ENCODE data around the gene AKR7A3.

Gene AKR7A3

DNA sequence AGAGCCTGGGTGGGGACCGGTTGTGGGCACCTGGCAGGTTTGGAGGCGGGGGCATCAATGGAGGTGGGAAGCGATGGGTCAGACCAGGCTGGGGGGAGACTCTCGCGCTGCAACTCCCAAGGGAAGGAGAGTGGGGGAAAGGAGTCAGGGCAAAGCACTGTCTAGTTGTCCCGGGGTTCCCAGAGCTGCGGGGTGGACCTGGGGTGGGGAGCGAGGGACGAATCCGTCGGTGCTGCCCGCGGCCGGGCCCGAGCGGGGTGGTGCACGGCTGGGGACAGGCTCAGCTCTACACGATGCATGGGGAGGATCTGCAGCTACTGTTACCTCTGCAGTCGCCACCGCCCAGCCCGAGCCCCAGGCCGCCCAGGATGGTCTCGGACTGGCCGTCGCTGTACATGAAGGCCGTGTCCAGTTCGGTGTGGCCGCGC, 22.9 kb upstream of the AKR7A3 start:
- no peak for DNase-seq (ENCODE audit: extremely low read depth, low read depth)
- TF ChIP-seq, protein P1, sequence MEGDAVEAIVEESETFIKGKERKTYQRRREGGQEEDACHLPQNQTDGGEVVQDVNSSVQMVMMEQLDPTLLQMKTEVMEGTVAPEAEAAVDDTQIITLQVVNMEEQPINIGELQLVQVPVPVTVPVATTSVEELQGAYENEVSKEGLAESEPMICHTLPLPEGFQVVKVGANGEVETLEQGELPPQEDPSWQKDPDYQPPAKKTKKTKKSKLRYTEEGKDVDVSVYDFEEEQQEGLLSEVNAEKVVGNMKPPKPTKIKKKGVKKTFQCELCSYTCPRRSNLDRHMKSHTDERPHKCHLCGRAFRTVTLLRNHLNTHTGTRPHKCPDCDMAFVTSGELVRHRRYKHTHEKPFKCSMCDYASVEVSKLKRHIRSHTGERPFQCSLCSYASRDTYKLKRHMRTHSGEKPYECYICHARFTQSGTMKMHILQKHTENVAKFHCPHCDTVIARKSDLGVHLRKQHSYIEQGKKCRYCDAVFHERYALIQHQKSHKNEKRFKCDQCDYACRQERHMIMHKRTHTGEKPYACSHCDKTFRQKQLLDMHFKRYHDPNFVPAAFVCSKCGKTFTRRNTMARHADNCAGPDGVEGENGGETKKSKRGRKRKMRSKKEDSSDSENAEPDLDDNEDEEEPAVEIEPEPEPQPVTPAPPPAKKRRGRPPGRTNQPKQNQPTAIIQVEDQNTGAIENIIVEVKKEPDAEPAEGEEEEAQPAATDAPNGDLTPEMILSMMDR (IDR thresholded peaks at IDR 0.05; ENCODE audit: low read depth, low read length) = no peak

DNA sequence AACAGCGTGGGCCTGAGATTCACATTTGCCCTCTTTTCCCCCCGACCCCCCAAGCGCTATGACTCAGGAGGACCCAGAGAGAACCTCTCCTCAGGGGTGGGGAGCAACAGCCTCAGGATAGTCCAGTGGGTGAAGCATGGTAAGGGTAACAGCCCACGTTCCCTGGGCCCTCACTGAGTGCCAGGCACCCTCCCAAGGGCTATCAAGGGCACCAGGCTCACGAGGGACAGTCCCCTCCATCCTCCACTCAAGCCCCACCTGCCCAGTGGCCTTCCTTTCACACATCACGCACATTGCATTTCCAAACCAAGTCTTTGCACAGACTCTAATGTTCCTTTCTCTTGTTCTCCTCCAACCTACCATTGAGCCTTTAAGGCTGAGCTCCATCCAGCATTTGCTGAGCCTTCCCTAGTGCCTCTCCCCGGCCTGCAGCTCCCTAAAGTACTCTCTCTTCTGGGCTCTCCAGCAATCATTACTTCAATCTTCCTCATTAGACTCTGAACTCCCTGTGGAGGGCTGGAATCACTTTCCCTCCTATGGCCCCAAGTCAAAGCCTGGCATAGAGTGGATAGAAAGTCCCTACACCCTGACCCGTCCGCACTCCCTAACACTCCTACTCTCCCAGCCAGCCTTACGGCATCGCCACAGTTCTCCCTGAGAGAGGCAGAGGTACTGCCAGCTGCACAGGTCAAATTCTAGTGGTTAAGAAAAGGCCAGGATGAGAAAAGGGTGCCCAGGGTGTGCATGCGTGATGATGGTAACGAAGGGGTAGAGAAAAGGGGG, 22.3 kb upstream of the AKR7A3 start:
- TF ChIP-seq, protein P1 (IDR thresholded peaks at IDR 0.05; ENCODE audit: low read depth, low read length) = no peak
- DNase-seq (ENCODE audit: extremely low read depth, low read depth) = no peak

DNA sequence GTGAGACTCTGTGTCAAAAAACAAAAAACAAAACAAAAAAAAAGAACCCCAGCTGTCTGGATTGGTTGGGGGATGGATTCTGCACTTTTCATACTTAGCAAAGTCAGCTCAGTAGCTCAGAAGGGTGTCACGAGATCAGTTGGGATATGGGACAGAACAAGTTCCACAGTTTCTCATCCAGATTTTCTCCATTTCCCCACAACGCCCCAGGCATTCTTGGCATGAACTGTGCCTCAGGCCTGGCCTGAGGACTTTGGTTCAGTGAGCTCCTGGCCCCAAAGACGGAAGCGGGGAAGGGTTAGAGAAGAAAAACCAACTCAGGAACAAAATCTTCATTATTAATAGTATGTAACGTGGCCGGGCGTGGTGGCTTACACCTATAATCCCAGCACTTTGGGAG, 21.5 kb upstream of the AKR7A3 start:
- no peak for DNase-seq (ENCODE audit: extremely low read depth, low read depth)
- TF ChIP-seq, protein P1 (IDR thresholded peaks at IDR 0.05; ENCODE audit: low read depth, low read length) = no peak

DNA sequence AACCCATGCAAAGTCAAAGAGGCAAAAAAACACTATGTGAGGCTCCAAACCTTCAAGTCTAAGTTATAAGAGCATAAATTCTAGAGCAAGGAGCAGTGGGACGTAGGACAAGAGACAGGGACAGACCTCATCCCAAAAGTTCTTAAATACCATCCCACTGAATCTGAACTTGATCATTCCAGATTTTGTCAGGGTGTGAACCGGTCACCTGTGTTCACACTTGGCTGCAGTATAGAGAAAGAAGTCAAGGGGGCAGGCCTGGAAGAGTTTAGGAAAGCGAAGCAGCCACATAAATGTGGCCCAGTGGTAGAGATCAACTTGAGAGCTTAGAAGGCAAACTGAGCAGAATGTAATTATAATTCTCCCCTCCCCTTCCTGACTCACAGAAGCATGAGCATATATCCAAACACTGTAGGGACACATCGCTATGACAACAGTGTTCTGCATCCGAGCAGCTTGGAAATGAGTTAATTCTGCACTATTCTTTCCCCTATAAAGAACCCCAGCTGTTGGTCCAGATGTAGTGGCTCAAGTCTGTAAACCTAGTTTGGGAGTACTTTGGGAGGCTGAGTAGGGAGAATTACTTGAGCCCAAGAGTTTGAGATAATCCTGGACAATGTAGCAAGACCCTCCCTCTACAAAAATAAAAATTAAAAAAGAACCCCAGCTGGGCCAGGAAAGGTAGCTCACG, 20.7 kb upstream of the AKR7A3 start:
- DNase-seq (ENCODE audit: extremely low read depth, low read depth) = peak; percentile 43
- TF ChIP-seq, protein P1 (IDR thresholded peaks at IDR 0.05; ENCODE audit: low read depth, low read length) = no peak

DNA sequence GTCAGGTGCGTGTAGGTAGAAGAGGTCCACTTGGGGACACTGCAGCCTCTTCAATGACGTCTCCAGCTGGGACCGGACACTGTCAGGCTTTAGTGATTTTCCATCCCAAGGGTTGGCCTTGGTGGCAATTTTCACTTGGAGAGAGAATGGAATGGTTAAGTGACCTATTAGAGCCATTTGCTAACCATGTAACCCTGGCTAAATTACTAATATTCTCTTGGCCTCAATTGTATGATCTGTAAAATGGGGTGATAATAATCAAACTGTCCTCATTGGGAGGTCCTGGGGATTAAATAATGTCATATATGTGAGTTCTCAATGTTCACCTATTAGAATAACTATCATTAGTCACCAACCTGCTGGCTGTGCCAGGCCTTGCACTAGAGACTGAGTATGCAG, 19.9 kb upstream of the AKR7A3 start:
- DNase-seq (ENCODE audit: extremely low read depth, low read depth) = no peak
- TF ChIP-seq, protein P1 (IDR thresholded peaks at IDR 0.05; ENCODE audit: low read depth, low read length) = no peak

DNA sequence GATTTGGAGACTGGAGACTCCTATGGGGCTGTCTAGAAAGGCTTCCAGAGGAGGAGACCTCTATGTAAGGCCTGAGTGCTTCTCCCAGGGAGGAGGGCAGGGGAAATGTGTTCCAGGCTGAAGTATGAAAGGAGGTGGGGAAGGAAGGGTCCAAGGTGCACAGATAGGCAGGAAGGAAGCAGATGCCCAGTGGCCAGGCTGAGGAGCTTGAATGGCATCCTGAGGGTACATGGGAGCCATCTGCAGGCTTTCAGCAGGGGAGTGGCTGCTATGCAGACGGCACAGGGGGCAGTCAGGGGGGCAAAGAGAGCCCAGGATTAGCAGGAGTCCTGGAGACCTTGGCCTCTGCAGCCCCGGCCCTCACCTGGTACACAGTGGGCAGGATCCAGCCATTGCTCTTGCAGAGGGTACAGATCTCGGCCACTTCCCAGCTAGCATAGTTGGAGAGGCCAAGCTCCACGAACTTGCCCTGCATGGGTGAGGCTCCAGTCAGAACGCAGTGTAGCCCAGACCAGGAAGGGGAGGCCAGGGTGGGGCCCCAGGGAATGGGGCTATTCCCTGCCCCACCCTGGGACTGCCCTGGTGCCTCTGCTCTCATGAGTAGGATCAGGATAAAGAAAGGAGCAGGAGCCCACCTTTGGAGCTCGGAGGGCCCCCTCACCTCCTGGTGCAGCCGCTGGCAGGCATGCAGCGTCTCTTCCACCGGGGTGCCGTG, 19.4 kb upstream of the AKR7A3 start:
- DNase-seq (ENCODE audit: extremely low read depth, low read depth) = no peak
- TF ChIP-seq, protein P1 (IDR thresholded peaks at IDR 0.05; ENCODE audit: low read depth, low read length) = no peak

DNA sequence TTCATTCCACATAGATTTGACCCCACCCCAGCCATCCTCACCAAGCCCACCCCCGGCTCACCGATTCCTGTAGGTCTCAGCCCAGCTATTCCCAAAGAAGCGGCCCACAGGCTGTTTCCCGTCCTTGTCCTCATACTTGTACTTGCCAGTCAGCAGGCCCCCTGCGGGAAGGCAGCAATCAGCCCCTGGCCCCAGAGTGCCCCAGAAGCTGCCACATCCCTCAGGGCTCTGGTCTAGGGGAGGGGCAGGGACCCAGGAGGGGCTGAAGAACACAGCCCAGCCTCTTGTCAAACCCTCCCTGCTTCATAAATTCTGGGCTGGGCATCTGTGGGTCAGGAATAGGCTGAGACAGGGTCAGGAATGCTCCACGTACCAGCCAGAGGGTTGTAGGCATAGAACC, 18.4 kb upstream of the AKR7A3 start:
- TF ChIP-seq, protein P1 (IDR thresholded peaks at IDR 0.05; ENCODE audit: low read depth, low read length) = no peak
- no peak for DNase-seq (ENCODE audit: extremely low read depth, low read depth)

Data from AG09319 (cell line).